ENCODE results near the gene CDH20. TPM values are rescaled to one million over a fixed set of nuclear protein-coding genes. Genes with fewer than 3 reads are reported as not detected.

The CDH20 gene
- total RNA-seq, 1 experiment from 2014 or later: not detected

DNA sequence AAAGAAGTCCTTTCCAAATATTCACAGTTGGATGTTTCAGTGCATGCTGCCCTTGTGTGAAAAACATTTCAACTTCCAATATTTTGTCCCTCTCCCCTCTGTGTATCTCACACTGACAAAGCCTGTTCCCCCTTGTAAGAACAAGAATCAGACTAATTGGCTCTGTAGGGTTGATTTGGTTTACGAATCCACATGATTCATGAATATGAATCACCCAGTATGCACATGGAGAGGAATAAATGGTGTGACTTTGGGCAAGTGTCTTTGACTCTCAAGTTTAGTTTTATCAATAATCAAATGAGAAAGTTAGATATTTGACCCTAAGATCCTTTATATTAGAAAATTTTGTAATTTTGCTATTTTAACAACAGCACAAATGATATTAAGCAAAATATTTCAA is 9.3 kb upstream of the CDH20 start:
- TF ChIP-seq POLR2AphosphoS5 (IDR thresholded peaks at IDR 0.05; ENCODE audit: low read depth, low read length): no peak
- TF ChIP-seq, protein P1, sequence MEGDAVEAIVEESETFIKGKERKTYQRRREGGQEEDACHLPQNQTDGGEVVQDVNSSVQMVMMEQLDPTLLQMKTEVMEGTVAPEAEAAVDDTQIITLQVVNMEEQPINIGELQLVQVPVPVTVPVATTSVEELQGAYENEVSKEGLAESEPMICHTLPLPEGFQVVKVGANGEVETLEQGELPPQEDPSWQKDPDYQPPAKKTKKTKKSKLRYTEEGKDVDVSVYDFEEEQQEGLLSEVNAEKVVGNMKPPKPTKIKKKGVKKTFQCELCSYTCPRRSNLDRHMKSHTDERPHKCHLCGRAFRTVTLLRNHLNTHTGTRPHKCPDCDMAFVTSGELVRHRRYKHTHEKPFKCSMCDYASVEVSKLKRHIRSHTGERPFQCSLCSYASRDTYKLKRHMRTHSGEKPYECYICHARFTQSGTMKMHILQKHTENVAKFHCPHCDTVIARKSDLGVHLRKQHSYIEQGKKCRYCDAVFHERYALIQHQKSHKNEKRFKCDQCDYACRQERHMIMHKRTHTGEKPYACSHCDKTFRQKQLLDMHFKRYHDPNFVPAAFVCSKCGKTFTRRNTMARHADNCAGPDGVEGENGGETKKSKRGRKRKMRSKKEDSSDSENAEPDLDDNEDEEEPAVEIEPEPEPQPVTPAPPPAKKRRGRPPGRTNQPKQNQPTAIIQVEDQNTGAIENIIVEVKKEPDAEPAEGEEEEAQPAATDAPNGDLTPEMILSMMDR (IDR thresholded peaks at IDR 0.05): no peak
- TF ChIP-seq TCF7L2 (IDR thresholded peaks at IDR 0.05; ENCODE audit: low read depth, low read length): no peak
- TF ChIP-seq, protein P2, sequence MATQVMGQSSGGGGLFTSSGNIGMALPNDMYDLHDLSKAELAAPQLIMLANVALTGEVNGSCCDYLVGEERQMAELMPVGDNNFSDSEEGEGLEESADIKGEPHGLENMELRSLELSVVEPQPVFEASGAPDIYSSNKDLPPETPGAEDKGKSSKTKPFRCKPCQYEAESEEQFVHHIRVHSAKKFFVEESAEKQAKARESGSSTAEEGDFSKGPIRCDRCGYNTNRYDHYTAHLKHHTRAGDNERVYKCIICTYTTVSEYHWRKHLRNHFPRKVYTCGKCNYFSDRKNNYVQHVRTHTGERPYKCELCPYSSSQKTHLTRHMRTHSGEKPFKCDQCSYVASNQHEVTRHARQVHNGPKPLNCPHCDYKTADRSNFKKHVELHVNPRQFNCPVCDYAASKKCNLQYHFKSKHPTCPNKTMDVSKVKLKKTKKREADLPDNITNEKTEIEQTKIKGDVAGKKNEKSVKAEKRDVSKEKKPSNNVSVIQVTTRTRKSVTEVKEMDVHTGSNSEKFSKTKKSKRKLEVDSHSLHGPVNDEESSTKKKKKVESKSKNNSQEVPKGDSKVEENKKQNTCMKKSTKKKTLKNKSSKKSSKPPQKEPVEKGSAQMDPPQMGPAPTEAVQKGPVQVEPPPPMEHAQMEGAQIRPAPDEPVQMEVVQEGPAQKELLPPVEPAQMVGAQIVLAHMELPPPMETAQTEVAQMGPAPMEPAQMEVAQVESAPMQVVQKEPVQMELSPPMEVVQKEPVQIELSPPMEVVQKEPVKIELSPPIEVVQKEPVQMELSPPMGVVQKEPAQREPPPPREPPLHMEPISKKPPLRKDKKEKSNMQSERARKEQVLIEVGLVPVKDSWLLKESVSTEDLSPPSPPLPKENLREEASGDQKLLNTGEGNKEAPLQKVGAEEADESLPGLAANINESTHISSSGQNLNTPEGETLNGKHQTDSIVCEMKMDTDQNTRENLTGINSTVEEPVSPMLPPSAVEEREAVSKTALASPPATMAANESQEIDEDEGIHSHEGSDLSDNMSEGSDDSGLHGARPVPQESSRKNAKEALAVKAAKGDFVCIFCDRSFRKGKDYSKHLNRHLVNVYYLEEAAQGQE (IDR thresholded peaks at IDR 0.05; ENCODE audit: insufficient read depth in 1 of 2, low read depth in 2 of 2, low read length in 1 of 2): no peak
- TF ChIP-seq SIN3A (IDR thresholded peaks at IDR 0.05; ENCODE audit: borderline replicate concordance, insufficient read depth, low read depth, low read length): no peak
- H3K4me3 ChIP-seq (ENCODE audit: low read depth in 2 of 2, low read length in 2 of 2): no peak overlapping the region
- POLR2A ChIA-PET: no interaction called here
- H3K9me3 ChIP-seq (ENCODE audit: control insufficient read depth, insufficient read depth, low read depth, low read length): no peaks in the 10 kb centered on the region
- in situ Hi-C loops (cut with HindIII; ENCODE audit: low pct_unique_long_range_greater_than_20kb, low sequenced_read_pairs): no loop called here
- no TSS peak for BruUV-seq (replicated peaks)
- ATAC-seq (no peak), DNase-seq (ENCODE audit: low read depth, low spot score) (no peak)
- H3K27me3 ChIP-seq (ENCODE audit: control insufficient read depth, insufficient read depth, low read length): no peaks in the 10 kb centered on the region
- H3K36me3 ChIP-seq (ENCODE audit: control insufficient read depth, insufficient read depth, low read length): no peaks in the 10 kb centered on the region
- H3K27ac ChIP-seq (ENCODE audit: low read length): no peak overlapping the region
- intact Hi-C loops (cut with micrococcal nuclease; ENCODE audit: unreplicated experiment): loop anchor here (5.0 kb wide), 1 partner anchor 178 kb away; no protein-coding TSS in a partner anchor
- no peaks in the 10 kb centered on the region for H3K4me1 ChIP-seq (ENCODE audit: control insufficient read depth, insufficient read depth, low read length)
- CTCF ChIA-PET: no interaction called here

DNA sequence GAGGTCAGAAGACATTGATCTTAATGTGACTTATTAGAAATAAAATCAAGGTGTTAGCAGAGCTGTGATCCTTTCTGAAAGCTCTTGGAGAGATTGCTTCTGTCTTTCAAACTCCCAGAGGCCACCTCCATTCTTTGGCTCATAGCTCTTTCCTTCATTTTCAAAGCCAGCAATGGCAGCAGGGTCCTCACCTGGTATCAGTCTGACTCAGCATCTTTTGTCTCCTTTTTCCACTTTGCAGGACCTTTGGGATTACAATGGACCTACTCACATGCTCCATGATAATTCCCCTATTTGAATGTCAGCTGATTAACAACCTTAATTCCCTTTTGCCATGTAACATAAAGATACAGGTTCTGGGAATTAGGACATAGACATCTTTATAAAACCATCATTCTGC is 6.8 kb upstream of the CDH20 start:
- ChIA-PET CTCF (no interaction called here), POLR2A (no interaction called here)
- H3K27me3 ChIP-seq (ENCODE audit: control insufficient read depth, insufficient read depth, low read length): no peaks in the 10 kb centered on the region
- H3K36me3 ChIP-seq (ENCODE audit: control insufficient read depth, insufficient read depth, low read length): no peaks in the 10 kb centered on the region
- no peaks in the 10 kb centered on the region for H3K9me3 ChIP-seq (ENCODE audit: control insufficient read depth, insufficient read depth, low read depth, low read length)
- no TSS peak for BruUV-seq (replicated peaks)
- H3K4me3 ChIP-seq (ENCODE audit: low read depth in 2 of 2, low read length in 2 of 2): no peak overlapping the region
- no peaks in the 10 kb centered on the region for H3K4me1 ChIP-seq (ENCODE audit: control insufficient read depth, insufficient read depth, low read length)
- intact Hi-C loops (cut with micrococcal nuclease; ENCODE audit: unreplicated experiment) (no loop called here), in situ Hi-C loops (cut with HindIII; ENCODE audit: low pct_unique_long_range_greater_than_20kb, low sequenced_read_pairs) (no loop called here)
- TF ChIP-seq, protein P1 (IDR thresholded peaks at IDR 0.05): no peak
- TF ChIP-seq, protein P2 (IDR thresholded peaks at IDR 0.05; ENCODE audit: insufficient read depth in 1 of 2, low read depth in 2 of 2, low read length in 1 of 2): no peak
- TF ChIP-seq POLR2AphosphoS5 (IDR thresholded peaks at IDR 0.05; ENCODE audit: low read depth, low read length) (no peak), TCF7L2 (IDR thresholded peaks at IDR 0.05; ENCODE audit: low read depth, low read length) (no peak), SIN3A (IDR thresholded peaks at IDR 0.05; ENCODE audit: borderline replicate concordance, insufficient read depth, low read depth, low read length) (no peak)
- no peak for DNase-seq (ENCODE audit: low read depth, low spot score)
- H3K27ac ChIP-seq (ENCODE audit: low read length): no peak overlapping the region
- no peak for ATAC-seq

Data from Panc1 (cell line).